ENCODE results near the gene PDZD2.
"Not testable (repeated sequence)": the region's sequence is repeated elsewhere in the genome, so short reads cannot be mapped to it uniquely, and the experiment has no call there.

Gene PDZD2

DNA sequence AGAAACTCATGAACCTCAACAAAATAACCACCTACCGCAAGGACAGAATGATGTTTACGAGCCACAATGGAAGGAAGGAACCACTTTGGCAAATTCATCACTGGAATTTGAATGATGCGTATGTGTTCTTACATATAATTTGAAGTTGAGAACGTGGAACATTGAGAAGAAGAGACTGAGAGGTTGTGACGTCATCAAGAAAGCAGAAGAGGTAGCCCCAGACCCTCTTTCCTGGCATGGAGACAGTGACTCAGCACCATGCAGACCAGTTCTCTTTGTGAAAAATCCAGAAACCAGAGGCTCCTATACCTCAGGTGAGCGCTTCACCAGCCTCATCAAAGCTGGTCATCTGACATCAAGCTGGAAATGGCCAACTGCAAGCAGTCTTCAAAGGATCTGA lies 124.5 kb downstream of the PDZD2 start:
- H3K27ac ChIP-seq (ENCODE audit: low read length): no peak overlapping the region
- no peaks in the 10 kb centered on the region for H3K9me3 ChIP-seq (ENCODE audit: insufficient read depth, low read length, severe bottlenecking)
- no peak for TF ChIP-seq CTCF (IDR thresholded peaks at IDR 0.05; ENCODE audit: borderline replicate concordance, extremely low read depth, low read length, poor library complexity, severe bottlenecking)
- TF ChIP-seq EZH2 (IDR thresholded peaks at IDR 0.05; ENCODE audit: borderline replicate concordance, low read depth, low read length, severe bottlenecking): no peak
- H3K36me3 ChIP-seq (ENCODE audit: insufficient read depth, low read length): no peaks in the 10 kb centered on the region
- no peaks in the 10 kb centered on the region for H4K20me1 ChIP-seq (ENCODE audit: insufficient read depth, low read length)
- DNase-seq (no peak), ATAC-seq (ENCODE audit: insufficient read depth, low read depth) (no peak)
- no peak overlapping the region for H3K9ac ChIP-seq (ENCODE audit: low read depth, low read length)
- H3K27me3 ChIP-seq (ENCODE audit: insufficient read depth, low read length, poor library complexity): no peaks in the 10 kb centered on the region
- no peaks in the 10 kb centered on the region for H3K79me2 ChIP-seq (ENCODE audit: insufficient read depth, low read length)
- no peaks in the 10 kb centered on the region for H3K4me1 ChIP-seq (ENCODE audit: insufficient read depth, low read length)
- no peak overlapping the region for H3K4me3 ChIP-seq (ENCODE audit: low read depth in 1 of 2, low read length in 2 of 2)
- H3K4me2 ChIP-seq (ENCODE audit: insufficient read depth, low read length): no peak overlapping the region
- no peak overlapping the region for H2AFZ ChIP-seq (ENCODE audit: low read depth, low read length)

- not testable (repeated sequence) for H3K4me2 ChIP-seq (ENCODE audit: insufficient read depth, low read length); H4K20me1 ChIP-seq (ENCODE audit: insufficient read depth, low read length); H3K9ac ChIP-seq (ENCODE audit: low read depth, low read length); H3K27ac ChIP-seq (ENCODE audit: low read length); H3K79me2 ChIP-seq (ENCODE audit: insufficient read depth, low read length); H3K27me3 ChIP-seq (ENCODE audit: insufficient read depth, low read length, poor library complexity); ATAC-seq (ENCODE audit: insufficient read depth, low read depth); H2AFZ ChIP-seq (ENCODE audit: low read depth, low read length); DNase-seq; H3K9me3 ChIP-seq (ENCODE audit: insufficient read depth, low read length, severe bottlenecking); H3K4me1 ChIP-seq (ENCODE audit: insufficient read depth, low read length); H3K4me3 ChIP-seq (ENCODE audit: low read depth in 1 of 2, low read length in 2 of 2); H3K36me3 ChIP-seq (ENCODE audit: insufficient read depth, low read length)
Observed at GRCh38 chr5:31764687-31765086, 125.8 kb downstream of the PDZD2 start.

GRCh38 chr5:31767335-31768031 lies 128.6 kb downstream of the PDZD2 start:
- Histone ChIP-seq H3K79me2 (ENCODE audit: insufficient read depth, low read length) (no peaks in the 10 kb centered on the region), H3K36me3 (ENCODE audit: insufficient read depth, low read length) (no peaks in the 10 kb centered on the region), H3K9me3 (ENCODE audit: insufficient read depth, low read length, severe bottlenecking) (no peaks in the 10 kb centered on the region), H3K4me3 (ENCODE audit: low read depth in 1 of 2, low read length in 2 of 2) (no peak overlapping the region), H3K9ac (ENCODE audit: low read depth, low read length) (no peak overlapping the region), H3K4me2 (ENCODE audit: insufficient read depth, low read length) (no peak overlapping the region), H4K20me1 (ENCODE audit: insufficient read depth, low read length) (no peaks in the 10 kb centered on the region), H3K27me3 (ENCODE audit: insufficient read depth, low read length, poor library complexity) (no peaks in the 10 kb centered on the region), H3K4me1 (ENCODE audit: insufficient read depth, low read length) (no peaks in the 10 kb centered on the region), H2AFZ (ENCODE audit: low read depth, low read length) (no peak overlapping the region), H3K27ac (ENCODE audit: low read length) (no peak overlapping the region)
- TF ChIP-seq CTCF (IDR thresholded peaks at IDR 0.05; ENCODE audit: borderline replicate concordance, extremely low read depth, low read length, poor library complexity, severe bottlenecking): no peak
- TF ChIP-seq EZH2 (IDR thresholded peaks at IDR 0.05; ENCODE audit: borderline replicate concordance, low read depth, low read length, severe bottlenecking): no peak
- ATAC-seq (ENCODE audit: insufficient read depth, low read depth) (no peak), DNase-seq (no peak)

GRCh38 chr5:31768046-31768445 lies 129.1 kb downstream of the PDZD2 start:
- H2AFZ ChIP-seq (ENCODE audit: low read depth, low read length): no peak overlapping the region
- H3K27ac ChIP-seq (ENCODE audit: low read length): no peak overlapping the region
- TF ChIP-seq CTCF (IDR thresholded peaks at IDR 0.05; ENCODE audit: borderline replicate concordance, extremely low read depth, low read length, poor library complexity, severe bottlenecking): no peak
- TF ChIP-seq EZH2 (IDR thresholded peaks at IDR 0.05; ENCODE audit: borderline replicate concordance, low read depth, low read length, severe bottlenecking): no peak
- H4K20me1 ChIP-seq (ENCODE audit: insufficient read depth, low read length): no peaks in the 10 kb centered on the region
- H3K4me2 ChIP-seq (ENCODE audit: insufficient read depth, low read length): no peak overlapping the region
- H3K27me3 ChIP-seq (ENCODE audit: insufficient read depth, low read length, poor library complexity): no peaks in the 10 kb centered on the region
- H3K9ac ChIP-seq (ENCODE audit: low read depth, low read length): no peak overlapping the region
- DNase-seq: no peak
- H3K9me3 ChIP-seq (ENCODE audit: insufficient read depth, low read length, severe bottlenecking): no peaks in the 10 kb centered on the region
- no peaks in the 10 kb centered on the region for H3K79me2 ChIP-seq (ENCODE audit: insufficient read depth, low read length)
- H3K36me3 ChIP-seq (ENCODE audit: insufficient read depth, low read length): no peaks in the 10 kb centered on the region
- H3K4me1 ChIP-seq (ENCODE audit: insufficient read depth, low read length): no peaks in the 10 kb centered on the region
- ATAC-seq (ENCODE audit: insufficient read depth, low read depth): no peak
- H3K4me3 ChIP-seq (ENCODE audit: low read depth in 1 of 2, low read length in 2 of 2): no peak overlapping the region
